Cardiac fibroblast (primary cell): ENCODE data around the gene ZBTB40.

ENCODE experiments used
- DNase-seq, 2 donors: peaks; one replicate each; pipeline versions ENCODE4 v3.0.0 to v3.0.0-alpha.2; 2010; ENCODE audit warnings: low read depth in 2 of 2
- H3K4me3 ChIP-seq, 2 donors: replicated peaks in 1 of 2; 1 replicate in 1 of 2; 2 replicates in 1 of 2; pipeline ENCODE4 v1.5.1; 2011; ENCODE audit warnings: low read depth in 2 of 2, low read length in 2 of 2, mild to moderate bottlenecking in 2 of 2, moderate library complexity in 1 of 2
- TF ChIP-seq, protein P1 (sequence below): IDR thresholded peaks from one replicate; pipeline ENCODE4 v1.5.1; 2011; ENCODE audit warnings: low read depth, mild to moderate bottlenecking, low read length, inconsistent platforms

Gene ZBTB40

DNA sequence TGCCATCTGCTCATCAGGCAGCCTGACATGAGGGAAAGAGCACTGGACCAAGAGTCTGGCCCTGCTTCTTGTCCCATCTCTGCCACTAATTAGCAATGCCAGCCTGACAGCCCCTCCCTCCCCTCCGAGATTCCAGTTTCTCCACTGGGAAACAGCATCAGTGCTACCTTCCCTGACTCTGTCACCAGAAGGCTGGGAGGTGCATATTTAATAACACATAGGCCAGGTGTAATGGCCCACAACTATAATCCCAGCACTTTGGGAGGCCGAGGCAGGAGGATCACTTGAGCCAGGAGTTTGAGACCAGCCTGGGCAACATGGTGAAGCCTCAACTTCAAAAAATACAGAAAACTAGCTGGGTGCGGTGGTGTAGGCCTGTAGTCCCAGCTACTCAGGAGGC, 41.2 kb upstream of the ZBTB40 start:
- TF ChIP-seq, protein P1, sequence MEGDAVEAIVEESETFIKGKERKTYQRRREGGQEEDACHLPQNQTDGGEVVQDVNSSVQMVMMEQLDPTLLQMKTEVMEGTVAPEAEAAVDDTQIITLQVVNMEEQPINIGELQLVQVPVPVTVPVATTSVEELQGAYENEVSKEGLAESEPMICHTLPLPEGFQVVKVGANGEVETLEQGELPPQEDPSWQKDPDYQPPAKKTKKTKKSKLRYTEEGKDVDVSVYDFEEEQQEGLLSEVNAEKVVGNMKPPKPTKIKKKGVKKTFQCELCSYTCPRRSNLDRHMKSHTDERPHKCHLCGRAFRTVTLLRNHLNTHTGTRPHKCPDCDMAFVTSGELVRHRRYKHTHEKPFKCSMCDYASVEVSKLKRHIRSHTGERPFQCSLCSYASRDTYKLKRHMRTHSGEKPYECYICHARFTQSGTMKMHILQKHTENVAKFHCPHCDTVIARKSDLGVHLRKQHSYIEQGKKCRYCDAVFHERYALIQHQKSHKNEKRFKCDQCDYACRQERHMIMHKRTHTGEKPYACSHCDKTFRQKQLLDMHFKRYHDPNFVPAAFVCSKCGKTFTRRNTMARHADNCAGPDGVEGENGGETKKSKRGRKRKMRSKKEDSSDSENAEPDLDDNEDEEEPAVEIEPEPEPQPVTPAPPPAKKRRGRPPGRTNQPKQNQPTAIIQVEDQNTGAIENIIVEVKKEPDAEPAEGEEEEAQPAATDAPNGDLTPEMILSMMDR: no peak
- H3K4me3 ChIP-seq: no peak overlapping the region
- no peak for DNase-seq

DNA sequence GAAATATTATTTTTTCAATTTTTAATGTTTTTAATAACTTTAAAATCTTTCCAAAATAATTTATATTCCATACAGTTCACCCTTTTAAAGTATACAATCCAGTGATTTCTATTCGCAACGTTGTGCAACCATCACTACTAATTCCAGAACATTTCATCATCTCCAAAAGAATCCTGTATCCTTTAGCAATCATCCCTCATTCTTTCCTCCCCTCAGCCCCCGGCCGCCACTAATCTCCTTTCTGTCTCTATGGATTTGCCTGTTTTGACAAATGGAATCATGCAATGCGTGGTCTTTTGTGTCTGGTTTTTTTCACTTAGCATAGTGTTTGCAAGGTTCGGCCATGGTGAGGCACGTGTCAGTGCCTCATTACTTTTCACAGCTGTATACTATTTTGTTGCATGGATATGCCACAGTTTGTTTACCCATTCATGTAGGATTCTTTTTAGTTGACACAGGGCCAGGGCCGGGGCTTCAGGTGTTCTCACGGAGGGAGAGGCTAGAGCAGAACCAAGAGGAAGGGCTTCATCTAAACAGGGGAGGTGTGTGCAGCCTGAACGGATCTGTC, 40.6 kb upstream of the ZBTB40 start:
- no peak overlapping the region for H3K4me3 ChIP-seq
- peak in 1 of 2 donors; percentile 38 for DNase-seq
- TF ChIP-seq, protein P1: no peak

DNA sequence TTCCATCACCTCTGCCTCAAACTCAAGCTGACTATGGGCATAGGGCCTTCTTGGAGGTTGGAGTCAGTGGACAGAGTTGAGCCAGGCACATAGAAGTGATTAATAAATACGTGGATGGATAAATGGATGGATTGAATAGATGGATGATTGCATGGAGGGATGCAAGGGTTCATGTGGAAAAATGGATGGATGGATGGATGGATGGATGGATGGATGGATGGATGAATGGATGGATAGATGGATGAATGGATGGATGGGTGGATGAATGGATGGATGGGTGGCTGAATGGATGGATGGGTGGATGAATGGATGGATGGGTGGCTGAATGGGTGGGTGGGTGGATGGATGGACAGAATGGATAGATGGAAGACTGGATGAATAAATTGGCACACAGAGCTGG, 40.1 kb upstream of the ZBTB40 start:
- no peak overlapping the region for H3K4me3 ChIP-seq
- TF ChIP-seq, protein P1: no peak
- no peak for DNase-seq

DNA sequence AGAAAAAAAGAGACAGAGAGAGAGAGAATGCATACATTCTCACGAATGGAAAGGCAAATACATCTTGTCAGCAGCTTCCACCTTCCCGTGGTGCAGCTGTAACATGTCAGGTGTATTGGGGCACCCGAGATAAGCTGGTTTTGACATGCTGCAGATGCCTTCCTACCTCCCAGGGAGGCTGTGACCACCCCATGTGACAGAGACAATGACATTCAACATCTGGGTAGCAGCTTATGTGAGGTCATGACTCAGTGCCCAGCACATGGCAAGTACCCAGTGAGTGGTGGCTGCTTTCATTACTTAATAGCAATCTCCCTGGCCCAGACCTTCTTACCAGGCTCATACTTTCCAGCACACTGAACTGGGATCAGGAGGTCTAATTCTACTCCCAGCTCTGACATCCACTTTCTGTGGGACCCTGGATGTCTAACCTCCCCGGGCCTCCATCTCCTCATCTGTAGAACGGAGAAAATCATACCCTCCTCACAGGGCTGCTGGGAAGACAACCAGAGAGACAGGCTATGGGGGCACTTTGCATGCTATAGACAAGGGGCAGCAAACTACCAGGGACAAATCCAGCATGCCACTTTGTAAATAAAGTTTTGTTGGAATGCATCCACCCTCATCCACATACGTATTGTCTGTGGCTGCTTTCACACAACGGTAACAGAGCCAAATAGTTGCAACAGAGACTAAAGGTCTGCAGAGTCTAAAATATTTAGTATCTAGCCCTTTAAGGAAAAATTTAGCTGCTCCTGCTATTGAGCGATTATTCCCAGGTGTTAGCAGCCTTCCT, 38.5 kb upstream of the ZBTB40 start:
- TF ChIP-seq, protein P1: no peak
- peak; percentile 35 to 44 for DNase-seq
- no peak overlapping the region for H3K4me3 ChIP-seq

DNA sequence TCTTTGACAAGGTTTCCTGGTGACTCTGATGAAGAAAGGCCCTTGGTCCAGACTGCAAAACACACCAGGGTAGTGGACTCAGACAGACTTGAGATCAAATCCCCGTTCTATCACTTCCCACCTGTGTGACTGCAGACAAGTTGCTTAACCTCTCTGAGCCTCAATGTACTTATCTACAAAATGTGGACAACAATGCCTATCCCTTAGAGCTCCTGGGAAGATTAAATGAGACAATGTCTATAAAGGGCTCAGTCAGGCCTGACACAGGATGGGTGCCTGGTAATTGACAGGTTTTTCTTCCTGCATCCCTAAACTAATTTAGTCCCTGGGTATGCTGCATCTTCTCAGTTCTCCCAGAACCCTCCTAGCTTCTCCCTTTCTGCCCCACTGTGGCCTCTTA, 37.9 kb upstream of the ZBTB40 start:
- H3K4me3 ChIP-seq: no peak overlapping the region
- TF ChIP-seq, protein P1: no peak
- no peak for DNase-seq

DNA sequence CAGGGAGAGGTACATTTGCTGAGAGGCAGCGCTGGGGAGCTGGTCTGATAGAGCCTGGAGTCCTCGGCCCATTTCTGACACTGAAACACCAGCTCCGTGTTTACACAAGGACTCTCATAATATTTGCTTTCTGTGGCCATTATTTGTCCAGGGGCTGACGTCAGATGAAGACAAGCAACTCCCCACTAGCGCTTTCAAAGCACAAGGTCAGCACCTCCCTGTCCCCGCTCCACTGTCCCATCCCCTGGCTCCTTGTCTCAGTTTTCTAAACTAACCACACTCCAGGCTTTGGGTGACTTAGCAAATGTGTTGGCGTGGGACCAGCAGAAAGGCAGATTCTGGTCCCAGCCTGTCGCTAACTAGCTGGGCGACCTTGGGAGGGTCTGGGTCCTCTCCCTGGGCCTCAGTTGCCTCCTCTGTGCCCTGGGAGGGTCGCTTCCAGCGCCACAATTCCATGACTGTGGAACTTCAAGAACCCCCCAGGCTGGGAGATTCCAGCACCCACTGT, 37.4 kb upstream of the ZBTB40 start:
- TF ChIP-seq, protein P1: no peak
- no peak overlapping the region for H3K4me3 ChIP-seq
- peak in 1 of 2 donors; percentile 17 for DNase-seq
